Thyroid gland (tissue), 4 donors: Measurements from ENCODE around the gene GID4.

Experiments used
- POLR2A ChIP-seq, 2 donors: fragments of 450-650 bp; IDR thresholded peaks; one replicate each; pipeline ENCODE4 v1.6.1; 2017; ENCODE audit warnings: antibody characterized with exemption in 2 of 2, mild to moderate bottlenecking in 2 of 2, moderate library complexity in 1 of 2
- TF ChIP-seq, protein P1 (sequence below), 6 experiments: fragments of 200-600 bp in 3 of 6; fragments of 450-650 bp in 3 of 6; sonication (generic) in 3 of 6; IDR thresholded peaks; one replicate each; pipeline ENCODE4 v1.5.1; 2016 to 2019; ENCODE audit warnings: antibody characterized with exemption in 6 of 6, mild to moderate bottlenecking in 2 of 6, inconsistent platforms in 1 of 6, moderate library complexity in 1 of 6

DNA sequence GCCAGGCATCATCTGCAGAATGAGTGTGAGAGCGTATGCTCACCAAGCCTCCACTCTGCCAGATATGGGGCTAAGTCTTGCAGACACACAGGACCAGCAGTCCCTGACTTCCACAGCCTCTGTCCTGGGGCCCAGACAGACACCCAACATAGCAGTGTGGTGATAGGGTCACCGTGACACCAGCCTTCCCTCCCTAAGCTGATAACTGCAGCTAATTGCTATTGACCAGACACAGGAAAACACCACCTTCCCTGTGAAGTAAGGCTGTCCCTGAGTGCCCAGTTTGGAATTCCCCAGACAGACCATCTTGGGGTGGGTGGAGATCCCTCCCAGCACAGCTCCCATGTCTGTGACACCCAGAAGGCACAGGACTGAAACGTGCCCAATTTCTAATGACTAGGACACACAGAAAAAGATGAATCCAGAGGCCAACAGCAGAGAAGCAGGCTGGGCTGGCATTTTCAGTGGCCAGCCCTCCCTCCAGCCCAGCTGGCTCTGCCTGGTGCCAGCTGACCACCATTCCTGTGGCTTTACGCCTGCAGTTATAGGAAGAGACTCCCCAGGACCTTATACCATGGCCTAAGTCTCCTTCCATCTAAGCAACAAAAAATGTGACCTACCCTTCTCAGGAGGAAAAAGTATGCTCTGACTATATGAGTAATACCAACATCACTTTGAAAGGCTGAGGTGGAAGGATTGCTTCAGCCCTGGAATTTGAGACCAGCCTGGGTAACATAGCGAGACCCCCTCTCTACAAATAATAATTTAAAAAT, 30.5 kb upstream of the GID4 start:
- no peak for TF ChIP-seq POLR2A (IDR thresholded peaks at IDR 0.05)
- TF ChIP-seq, protein P1, sequence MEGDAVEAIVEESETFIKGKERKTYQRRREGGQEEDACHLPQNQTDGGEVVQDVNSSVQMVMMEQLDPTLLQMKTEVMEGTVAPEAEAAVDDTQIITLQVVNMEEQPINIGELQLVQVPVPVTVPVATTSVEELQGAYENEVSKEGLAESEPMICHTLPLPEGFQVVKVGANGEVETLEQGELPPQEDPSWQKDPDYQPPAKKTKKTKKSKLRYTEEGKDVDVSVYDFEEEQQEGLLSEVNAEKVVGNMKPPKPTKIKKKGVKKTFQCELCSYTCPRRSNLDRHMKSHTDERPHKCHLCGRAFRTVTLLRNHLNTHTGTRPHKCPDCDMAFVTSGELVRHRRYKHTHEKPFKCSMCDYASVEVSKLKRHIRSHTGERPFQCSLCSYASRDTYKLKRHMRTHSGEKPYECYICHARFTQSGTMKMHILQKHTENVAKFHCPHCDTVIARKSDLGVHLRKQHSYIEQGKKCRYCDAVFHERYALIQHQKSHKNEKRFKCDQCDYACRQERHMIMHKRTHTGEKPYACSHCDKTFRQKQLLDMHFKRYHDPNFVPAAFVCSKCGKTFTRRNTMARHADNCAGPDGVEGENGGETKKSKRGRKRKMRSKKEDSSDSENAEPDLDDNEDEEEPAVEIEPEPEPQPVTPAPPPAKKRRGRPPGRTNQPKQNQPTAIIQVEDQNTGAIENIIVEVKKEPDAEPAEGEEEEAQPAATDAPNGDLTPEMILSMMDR (IDR thresholded peaks at IDR 0.05) = no peak
